GM12878 (cell line): ENCODE results near the gene SNRPD1. TPM values are rescaled to one million over a fixed set of nuclear protein-coding genes. Genes with fewer than 3 reads are reported as not detected.
A peak's percentile ranks its signal among the peaks of the same experiment; 100 is the strongest.

Source experiments
- BCL11A ChIP-seq: IDR thresholded peaks from 2 replicates; pipeline ENCODE4 v1.6.1; 2011; ENCODE audit warnings: low read depth, low read length
- E4F1 ChIP-seq: fragments of 450-650 bp; IDR thresholded peaks from 2 replicates; pipeline ENCODE4 v1.6.1; 2018; ENCODE audit warnings: borderline replicate concordance, mild to moderate bottlenecking; ENCODE audit not compliant: partially characterized antibody
- ESRRA ChIP-seq: IDR thresholded peaks from 2 replicates; pipeline ENCODE4 v1.6.1; 2012; ENCODE audit warnings: mild to moderate bottlenecking, low read length, improper control_type of control experiment
- ETV6 ChIP-seq, 2 experiments: fragments of 450-650 bp in 1 of 2; IDR thresholded peaks in 1 of 2; conservative IDR thresholded peaks in 1 of 2; 2 replicates each; pipeline ENCODE4 v1.6.1; 2014; ENCODE audit warnings: antibody characterized with exemption in 1 of 2, borderline replicate concordance in 1 of 2, low read depth in 1 of 2, mild to moderate bottlenecking in 1 of 2, moderate library complexity in 1 of 2
- FOXK2 ChIP-seq: fragments of 450-650 bp; IDR thresholded peaks from 2 replicates; pipeline ENCODE4 v1.6.1; 2017; ENCODE audit warnings: mild to moderate bottlenecking, moderate library complexity
- IKZF1 ChIP-seq: fragments of 450-650 bp; conservative IDR thresholded peaks from 2 replicates; pipeline ENCODE4 v1.6.1; 2017; ENCODE audit warnings: antibody characterized with exemption, mild to moderate bottlenecking
- POLR2A ChIP-seq: IDR thresholded peaks from 2 replicates; pipeline ENCODE4 v1.6.1; 2011; ENCODE audit warnings: low read depth, mild to moderate bottlenecking, low read length
- RCOR1 ChIP-seq: conservative IDR thresholded peaks from 2 replicates; pipeline ENCODE4 v1.6.1; 2012; ENCODE audit warnings: low read depth, low read length, improper control_type of control experiment
- RELA ChIP-seq: fragments of 450-650 bp; IDR thresholded peaks from 2 replicates; pipeline ENCODE4 v1.8.0; 2014; ENCODE audit warnings: borderline replicate concordance; ENCODE audit not compliant: partially characterized antibody
- ZBTB4 ChIP-seq: fragments of 450-650 bp; formaldehyde crosslinking; IDR thresholded peaks from 2 replicates; pipeline ENCODE4 v1.4.0; 2022; ENCODE audit warnings: mild to moderate bottlenecking, moderate library complexity
- ZBTB40 ChIP-seq: fragments of 450-650 bp; IDR thresholded peaks from 2 replicates; pipeline ENCODE4 v1.6.1; 2016; ENCODE audit warnings: mild to moderate bottlenecking, moderate library complexity, borderline replicate concordance
- ZNF207 ChIP-seq: fragments of 450-650 bp; IDR thresholded peaks from 2 replicates; pipeline ENCODE4 v1.6.1; 2014; ENCODE audit warnings: antibody characterized with exemption, mild to moderate bottlenecking, borderline replicate concordance
- ZNF687 ChIP-seq: fragments of 450-650 bp; IDR thresholded peaks from 2 replicates; pipeline ENCODE4 v1.6.1; 2017; ENCODE audit warnings: mild to moderate bottlenecking, moderate library complexity
- polyA plus RNA-seq, 11 experiments: library from polyadenylated mRNA; depleted of rRNA in 4 of 11; unstranded in 6 of 11; stranded (reverse) in 5 of 11; fragments of >200 nt; fragmentation: Nextera tagmentation in 4 of 11; fragmentation: Illumina TruSeq in 1 of 11; extraction: Ambion mirVana in 4 of 11; extraction: Trizol in 1 of 11; gene quantifications; 1 replicate in 1 of 11; 2 replicates in 10 of 11; pipeline versions ENCODE4 v1.2.1 to v1.2.3, GENCODE V29; 2011 to 2016; ENCODE audit warnings: inconsistent platforms in 2 of 11, missing spikeins in 2 of 11, low read depth in 1 of 11
- total RNA-seq, 4 experiments: library from RNA; depleted of rRNA in 3 of 4; stranded (reverse); fragments of >200 nt in 3 of 4; fragmentation: Illumina TruSeq in 1 of 4; extraction: Trizol in 1 of 4; gene quantifications; 2 replicates each; pipeline versions ENCODE4 v1.2.1 to v1.2.3, GENCODE V29; 2013 to 2021

Gene SNRPD1
- total and polyA plus RNA-seq, 10 of the 15 experiments (the other 5 are each of a cell fraction or from before 2014, with no cell fraction given) = 52.6 to 866 (median 227) TPM

GRCh38 chr18:21612125-21613039 lies at the start of gene SNRPD1 (continued):
- peak; percentile 84; the same call in 1 of the 2 replicates for TF ChIP-seq ZNF687
- TF ChIP-seq ZNF207 = peak; percentile 90
- no peak for TF ChIP-seq BCL11A
- TF ChIP-seq ZBTB4 (CRISPR knock-in tag) = no peak
- no peak for TF ChIP-seq FOXK2
- peak; percentile 71 for TF ChIP-seq RELA
- 0 out of 2 replicates have a peak, but pooled peaks have one; percentile 43 for TF ChIP-seq RCOR1
- no peak for TF ChIP-seq ETV6 (conservative IDR thresholded peaks at IDR 0.05 in 1 of 2, IDR thresholded peaks at IDR 0.05 in 1 of 2; ENCODE audit: borderline replicate concordance in 1 of 2, low read depth in 1 of 2)
- peak; percentile 98 for TF ChIP-seq POLR2A
- TF ChIP-seq E4F1 = peak; percentile 73
- TF ChIP-seq ZBTB40 = peak; percentile 95
- peak; percentile 91 for TF ChIP-seq IKZF1
- no peak for TF ChIP-seq ESRRA
